ENCODE measurements around the gene TMEM81.

TMEM81 gene, protein sequence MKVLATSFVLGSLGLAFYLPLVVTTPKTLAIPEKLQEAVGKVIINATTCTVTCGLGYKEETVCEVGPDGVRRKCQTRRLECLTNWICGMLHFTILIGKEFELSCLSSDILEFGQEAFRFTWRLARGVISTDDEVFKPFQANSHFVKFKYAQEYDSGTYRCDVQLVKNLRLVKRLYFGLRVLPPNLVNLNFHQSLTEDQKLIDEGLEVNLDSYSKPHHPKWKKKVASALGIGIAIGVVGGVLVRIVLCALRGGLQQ

DNA sequence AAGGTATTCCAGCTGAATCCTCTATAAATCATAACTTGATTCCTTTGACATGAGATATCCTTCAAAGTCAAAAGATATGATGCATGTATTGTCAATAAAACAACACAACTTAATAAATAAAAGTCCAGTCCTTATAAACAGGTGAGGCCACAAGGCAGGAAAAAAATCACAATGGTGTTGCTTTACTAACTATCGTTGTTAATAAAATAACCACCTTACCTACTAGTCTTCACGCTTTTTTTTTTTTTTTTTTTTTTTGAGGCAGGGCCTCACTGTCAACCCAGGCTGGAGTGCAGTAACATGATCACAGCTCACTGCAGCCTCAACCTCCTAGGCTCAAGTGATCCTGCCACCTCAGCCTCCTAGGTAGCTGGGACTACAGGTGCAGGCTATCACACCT, at the start of gene TMEM81:
TMEM81 (minus strand) TSS at position 101 of the 400 bp plus-strand sequence. CDS start 140 bp downstream, outside the sequence.
- no peak for DNase-seq

DNA sequence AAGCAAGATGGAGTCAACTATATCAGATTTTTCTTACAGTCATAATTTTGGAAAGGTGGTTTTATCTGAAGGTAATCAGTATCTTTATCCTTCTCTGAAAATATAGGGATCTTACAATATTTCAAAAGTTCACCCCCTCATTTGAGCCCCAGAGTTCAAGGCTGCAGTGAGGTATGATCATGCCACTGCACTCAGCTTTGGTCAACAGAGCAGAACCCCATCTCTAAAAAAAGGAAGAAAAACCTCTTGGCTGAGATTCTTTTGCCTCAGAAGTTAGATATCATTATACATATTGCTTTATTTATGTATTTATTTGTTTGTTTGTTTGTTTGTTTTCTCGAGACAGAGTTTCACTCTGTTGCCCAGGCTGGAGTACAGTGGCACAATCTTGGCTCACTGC, 49.0 kb upstream of the TMEM81 start:
- DNase-seq, result no peak

DNA sequence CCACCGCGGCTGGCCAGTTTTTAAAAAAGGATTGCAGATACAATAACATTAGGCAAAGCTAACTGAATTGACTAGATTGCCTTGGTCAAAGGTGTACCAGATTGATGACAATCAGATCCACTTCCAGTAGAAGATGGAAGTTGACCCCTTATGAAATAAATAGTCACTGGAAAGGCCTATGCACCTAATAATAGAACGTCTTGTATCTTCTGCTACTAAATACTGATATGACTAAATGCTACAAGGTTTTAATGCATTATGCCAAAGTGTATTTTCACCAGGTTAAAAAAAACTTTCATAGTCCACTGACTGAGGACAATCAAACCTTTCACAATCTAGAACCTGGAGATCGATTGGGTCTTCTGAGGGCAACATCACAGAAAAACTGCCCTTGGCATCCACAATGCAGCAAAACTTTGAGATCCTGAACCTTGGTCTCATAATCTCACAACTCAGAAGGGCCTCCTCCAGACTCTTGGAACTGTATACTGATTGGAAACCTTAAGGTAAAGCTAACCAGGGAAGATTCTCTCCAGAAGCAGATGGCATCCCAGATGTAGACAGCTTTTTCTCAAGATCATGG, 45.3 kb upstream of the TMEM81 start:
- no peak for DNase-seq

DNA sequence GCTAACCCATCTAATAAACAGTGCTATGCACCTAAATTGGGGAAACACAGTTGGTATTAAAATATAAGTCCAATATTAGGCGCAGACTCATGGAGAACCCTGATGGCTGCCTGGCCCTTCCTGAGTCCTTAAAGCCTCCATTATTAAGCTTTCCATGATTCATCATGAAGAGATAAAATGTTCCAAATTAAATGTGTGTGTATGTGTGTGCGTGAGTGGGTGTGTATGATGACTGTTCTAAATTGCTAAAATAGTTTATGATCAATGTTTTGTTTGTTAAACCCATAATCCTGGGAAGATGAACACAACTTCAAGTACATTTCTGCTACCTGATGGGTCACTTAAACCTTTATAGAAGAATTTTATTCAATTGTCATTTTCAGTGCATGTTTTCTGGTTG, 43.8 kb upstream of the TMEM81 start:
- no peak for DNase-seq

DNA sequence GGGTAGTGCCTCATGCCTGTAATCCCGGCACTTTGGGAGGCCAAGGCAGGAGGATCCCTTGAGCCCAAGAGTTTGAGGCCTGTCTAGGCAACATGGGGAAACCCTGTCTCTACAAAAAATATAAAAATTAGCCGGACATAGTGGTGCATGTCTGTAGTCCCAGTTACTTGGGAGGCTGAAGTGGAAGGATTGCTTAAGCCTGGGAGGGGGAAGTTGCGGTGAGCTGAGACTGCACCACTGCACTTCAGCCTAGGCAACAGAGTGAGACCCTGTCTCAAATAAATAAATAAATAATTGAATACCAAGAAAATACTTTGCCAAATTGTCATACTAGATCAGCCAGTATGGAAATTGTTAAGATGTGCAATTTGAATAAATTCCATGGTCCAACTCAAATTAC, 43.4 kb upstream of the TMEM81 start:
- DNase-seq, result no peak

DNA sequence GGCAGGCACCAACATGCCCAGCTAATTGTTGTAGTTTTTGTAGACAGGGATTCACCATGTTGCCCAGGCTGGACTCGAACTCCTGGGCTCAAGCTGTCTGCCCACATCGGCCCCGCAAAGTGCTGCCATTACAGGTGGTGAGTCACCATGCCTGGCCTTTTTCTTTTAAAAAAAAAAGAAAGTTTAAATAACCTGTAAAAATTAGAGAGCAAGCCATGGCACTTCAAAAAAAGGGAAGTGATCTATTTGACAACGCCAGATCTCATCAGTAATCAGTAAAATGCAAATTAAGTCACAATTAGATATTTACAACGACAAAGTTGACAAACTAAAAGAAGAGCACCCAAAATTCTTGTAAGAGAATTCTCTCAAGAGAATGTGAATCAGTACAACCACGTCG, 40.5 kb upstream of the TMEM81 start:
- no peak for DNase-seq

DNA sequence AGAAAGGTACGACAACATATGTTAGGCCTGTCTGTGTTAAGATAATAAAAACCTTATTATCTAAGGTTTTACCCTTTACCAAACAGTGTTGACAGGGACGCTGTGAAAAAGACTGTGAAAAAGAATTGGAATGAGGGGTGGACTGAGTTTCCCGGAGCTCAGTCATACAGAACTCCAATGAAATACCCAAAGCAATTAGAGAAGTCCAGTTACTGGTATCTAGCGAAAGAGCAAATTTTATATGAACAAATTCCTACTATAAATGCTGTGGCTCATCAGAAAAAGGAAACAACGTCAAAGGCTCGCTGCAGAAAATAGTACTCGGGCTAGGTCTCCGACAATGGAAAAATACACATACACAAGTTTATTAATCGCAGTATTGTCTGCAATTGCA, 38.2 kb upstream of the TMEM81 start:
- no peak for DNase-seq

DNA sequence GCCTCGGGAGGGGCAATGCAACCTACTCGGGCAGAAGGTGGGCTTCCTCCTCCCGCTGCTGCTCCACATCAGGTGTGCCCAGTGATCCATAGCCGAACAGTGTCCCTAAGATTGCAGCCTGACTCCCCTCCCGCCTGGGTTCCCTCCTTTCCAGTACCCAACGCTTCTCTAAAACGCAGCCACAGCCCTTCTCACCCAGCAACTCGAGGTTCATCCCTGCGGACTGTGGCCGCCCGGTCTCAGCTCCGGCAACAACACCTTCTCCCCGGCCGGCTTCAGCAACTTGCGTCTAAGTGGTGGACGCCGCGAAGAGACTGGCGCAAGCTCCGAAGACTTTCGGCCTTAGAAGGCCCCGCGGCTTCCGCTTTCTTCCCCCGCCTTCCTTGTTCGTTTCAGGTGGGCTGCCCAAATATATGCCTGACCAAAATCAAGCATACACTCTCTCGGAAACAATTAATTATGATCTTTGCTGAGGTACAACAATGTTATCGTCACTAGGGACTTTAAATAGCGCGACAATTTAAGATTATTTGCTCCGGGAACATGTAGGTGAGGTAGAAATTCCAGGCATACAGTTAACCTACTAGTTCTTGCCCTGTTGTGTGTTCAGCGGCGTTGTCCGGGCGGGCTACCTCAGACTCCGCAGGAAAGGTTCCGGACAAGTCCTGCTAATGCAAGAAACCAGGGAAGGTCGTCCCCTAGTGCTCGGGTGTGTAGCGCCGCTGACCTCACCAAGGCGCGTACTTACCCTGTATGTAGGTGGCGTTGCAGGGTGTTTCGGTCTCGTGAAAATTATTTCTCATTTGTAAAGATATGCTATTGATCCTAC, 37.6 kb upstream of the TMEM81 start, which contains the start of gene RBBP5:
RBBP5 (minus strand) TSS at position 319 of the 829 bp plus-strand sequence; CDS start at position 214, 105 bp downstream.
- peak; percentile 96 for DNase-seq

DNA sequence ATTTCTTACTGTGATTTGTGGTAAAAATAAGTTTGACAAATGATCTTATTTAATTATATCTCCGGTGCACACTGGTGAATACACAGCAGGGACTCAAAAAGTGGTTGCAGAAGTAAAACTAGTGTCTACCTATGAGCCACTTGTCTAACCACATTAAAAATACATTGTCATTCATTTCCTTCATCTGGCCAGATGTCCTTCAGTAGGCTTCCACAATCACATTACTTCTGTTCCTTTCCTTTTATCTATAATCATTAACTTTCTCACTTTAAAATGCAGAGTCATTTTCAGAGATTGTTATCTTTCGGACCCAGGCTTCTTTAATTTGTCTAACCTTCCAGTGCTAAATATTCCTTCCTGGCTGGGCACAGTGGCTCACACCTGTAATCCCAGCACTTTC, 34.5 kb upstream of the TMEM81 start:
- no peak for DNase-seq

DNA sequence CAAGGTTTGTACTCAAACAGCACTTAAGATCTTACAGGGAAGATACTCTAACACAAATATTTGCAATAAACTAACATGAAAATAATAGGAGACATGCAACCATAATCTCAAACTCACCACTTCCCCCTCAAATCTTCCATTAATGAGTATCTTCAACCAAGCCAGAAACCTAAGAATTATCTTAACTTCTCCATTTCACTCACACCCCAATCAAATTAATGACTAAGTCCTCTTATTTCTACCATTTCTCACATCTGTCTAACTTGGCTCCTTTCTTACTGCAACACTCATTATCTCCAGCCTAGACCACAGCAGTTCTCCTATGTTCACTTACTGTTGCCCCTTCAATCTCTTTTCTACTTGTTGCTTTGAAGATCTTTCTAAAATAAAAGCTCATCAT, 27.1 kb upstream of the TMEM81 start:
- DNase-seq, result no peak

DNA sequence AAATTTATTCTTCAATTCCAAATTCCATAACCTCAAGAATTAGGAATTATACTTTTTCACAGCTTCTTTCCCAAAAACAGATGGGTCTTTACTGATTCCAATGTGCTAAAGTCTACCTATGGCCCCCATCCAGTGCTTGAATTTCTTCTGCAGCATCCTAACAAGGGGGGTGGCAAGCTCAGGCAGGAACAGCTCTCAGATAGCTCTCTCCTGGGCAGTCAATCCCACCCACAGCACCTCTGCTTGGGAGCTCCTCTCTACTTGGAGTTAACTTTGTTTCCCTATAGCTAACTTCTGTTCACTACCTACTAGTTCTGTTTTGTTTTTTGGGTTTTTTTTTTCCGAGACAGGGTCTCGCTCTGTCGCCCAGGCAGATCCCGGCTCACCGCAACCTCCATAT, 25.5 kb upstream of the TMEM81 start:
- no peak for DNase-seq

DNA sequence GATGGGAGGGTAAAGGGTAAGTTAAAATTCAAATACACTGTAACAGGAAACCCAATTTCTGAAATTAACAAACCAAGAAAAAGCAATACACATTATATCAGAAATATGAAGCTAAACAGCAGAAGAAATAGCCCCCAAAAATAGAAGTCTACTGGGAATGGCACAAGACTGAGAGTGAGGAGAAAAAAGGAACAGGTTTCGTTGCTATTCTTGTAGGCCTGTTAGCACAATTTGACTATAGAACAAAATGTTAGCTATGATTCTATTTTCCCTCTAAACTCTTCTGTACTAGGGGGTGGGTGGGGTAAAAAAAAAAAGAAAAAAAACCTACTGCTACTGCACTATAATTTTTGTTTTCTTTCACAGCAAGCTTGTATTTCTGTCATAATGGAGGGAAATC, 25.0 kb upstream of the TMEM81 start:
- DNase-seq, result no peak

DNA sequence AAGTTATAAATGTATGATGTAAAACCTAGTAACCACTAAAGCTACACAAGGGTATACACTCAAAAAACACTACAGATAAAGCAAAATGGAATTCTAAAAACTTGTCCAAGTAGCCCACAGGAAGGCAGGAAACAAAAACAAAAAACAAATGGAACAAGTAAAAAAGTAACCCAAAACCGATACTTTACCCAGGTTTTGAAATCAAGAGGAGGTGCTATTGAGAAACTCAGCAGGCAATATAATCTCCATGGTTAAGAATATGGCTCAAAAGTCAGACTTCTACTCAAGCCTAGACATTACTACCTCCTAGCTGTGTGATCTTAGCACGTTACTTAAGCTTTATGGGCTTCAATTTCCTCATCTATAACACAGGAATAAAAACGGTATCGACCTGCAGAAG, 24.2 kb upstream of the TMEM81 start:
- DNase-seq, result no peak

DNA sequence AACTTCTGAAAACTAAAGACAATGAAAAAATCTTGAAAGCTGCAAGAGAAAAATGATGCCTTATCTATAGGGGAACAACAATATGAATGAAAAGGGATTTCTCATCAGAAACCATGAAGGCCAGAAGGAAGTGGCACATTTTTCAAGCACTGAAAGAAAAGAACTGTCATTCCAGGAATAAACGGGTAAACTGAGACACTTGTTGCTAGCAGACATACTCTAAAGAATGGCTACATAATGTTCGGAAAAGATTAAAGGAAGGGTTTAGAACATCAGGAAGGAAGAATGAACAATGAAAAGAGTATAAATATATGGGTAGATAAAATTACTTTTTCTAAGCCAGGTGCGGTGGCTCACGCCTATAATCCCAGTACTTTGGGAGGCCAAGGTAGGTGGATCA, 23.1 kb upstream of the TMEM81 start:
- DNase-seq, result no peak

DNA sequence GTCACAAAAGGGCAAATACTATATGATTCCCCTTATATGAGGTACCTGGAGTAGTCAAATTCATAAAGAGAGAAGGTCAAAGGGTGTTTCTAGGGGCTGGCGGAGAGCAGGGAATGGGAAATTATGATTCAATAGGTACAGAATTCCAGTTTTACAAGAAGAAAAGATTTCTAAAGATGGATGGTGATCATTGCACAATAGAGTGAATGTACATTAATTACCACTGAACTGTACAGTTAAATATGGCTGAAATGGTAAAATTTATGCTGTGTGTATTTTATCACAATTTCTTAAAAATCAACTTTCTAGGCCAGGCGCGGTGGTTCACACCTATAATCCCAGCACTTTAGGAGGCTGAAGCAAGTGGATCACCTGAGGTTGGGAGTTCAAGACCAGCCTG, 18.1 kb upstream of the TMEM81 start:
- DNase-seq, result no peak

DNA sequence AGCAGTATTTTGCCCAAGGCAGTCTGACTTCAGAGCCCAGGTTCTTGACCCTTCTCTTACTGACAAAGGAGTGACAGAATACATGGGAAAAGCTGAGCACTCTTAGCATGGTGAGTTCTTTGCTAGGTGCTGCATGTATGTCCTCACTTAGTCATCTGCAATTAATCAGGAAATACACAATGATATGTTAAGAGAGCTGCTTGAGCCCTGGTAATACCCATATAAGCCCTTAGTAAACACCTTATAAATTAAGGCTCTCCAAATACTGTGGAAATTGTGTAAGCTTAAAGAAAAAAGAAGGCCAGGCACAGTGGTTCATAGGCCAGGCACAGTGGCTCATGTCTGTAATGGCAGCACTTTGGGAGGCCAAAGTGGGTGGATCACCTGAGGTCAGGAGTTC, 14.0 kb upstream of the TMEM81 start:
- DNase-seq, result no peak

DNA sequence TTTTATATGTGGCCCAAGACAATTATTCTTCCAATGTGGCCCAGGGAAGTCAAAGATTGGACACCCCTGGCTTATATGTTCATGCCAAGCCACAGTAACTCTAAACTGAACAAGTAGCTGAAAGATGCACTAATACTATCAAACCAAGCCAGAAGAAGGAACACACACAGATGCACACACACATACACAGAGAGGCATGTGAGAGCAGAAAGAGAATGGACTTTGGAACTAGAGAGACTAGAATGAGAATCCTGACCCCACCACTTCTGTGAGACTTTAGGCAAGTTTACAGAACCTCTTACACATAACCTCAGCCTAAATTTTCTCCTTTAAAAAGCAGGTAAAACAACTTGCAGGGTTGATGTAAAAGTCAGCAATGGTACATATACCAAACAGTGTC, 11.2 kb upstream of the TMEM81 start:
- no peak for DNase-seq

DNA sequence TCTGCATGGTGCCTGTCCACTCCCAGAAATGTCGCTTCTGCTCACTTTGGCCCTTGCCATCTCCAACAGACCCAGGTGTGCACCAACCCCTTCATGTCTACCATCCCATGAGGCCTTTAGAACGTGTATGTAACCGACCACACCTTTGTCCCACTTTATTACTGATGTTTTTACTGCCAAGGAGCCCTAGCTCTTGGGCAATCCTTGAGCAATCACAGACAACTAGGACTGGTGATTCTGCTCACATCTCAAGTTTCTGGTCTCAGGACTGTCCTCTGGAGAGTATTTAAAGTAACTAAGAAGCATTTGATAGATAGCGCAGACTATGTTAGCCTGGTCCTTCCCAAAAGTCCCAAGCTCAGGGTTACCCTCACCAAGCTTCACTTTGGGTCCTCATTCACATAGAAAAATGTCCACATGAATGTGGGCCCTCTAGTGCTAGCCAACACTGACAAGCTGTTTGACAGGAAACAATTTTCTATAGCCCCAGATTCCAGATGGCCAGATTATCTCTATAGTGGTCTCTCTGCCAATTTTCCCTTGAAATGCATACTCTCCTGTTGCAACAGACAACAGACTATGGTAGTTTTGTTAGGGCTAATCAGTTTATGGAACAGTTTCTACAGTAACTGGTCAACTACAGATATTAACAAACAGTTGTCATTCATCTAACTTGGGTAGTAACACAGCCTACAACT, 6.9 kb upstream of the TMEM81 start:
- no peak for DNase-seq

DNA sequence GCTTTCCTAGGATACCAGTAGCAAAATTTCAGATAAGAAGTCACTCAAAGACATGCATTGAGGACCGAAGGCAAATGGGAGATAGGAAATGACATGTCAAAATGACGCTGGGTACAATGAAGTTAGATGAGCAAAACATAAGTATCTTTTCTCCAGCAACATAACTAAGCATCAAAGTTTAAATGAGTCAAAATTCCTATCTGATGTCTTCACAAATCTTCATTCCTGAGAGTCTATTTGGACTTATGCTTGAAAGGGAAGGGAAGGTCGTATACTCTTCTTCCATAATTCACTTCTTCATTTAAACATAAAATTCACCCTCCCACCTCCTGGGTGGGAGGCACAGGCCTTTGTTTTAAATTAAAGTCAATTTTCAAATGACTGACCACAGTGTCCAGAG, 4.1 kb upstream of the TMEM81 start:
- no peak for DNase-seq

DNA sequence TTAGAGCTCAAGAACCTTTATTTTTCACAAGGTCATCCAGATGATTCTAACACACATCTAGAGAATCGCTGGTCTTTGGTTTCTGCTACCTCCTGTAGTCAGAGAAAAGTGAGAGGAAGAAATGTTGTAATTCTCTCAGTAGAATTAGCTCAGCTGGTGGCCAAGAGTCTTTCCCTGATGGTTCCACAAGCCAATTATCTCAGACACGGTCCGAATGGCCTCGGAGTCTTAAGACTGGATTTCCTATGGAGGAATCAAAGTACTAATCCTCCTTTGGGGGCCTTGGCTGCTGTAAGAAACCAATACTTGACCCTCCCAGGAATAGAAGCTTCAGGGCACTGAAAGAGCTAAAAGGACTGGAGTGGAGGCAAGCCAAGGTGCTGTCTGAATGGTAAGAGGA, 1.8 kb downstream of the TMEM81 start:
- no peak for DNase-seq

DNA sequence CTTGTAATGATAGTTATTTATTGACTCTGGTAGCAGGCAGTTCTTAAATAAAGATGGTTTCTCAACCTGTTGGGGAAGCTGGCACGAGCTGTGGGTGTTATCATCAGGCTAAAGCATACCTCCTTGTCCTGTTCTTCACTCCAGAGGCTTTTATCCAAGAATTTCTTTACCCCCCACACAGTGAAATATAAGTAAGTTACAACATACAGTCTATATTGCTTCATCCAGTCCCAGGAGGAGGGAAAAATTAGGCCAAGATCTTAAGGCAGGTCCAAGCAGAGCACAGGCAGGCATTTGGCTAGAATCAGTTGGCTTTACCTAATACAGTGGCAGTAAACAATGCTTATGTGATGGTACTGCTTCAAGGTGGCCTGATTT, 6.3 kb downstream of the TMEM81 start:
- DNase-seq, result no peak

DNA sequence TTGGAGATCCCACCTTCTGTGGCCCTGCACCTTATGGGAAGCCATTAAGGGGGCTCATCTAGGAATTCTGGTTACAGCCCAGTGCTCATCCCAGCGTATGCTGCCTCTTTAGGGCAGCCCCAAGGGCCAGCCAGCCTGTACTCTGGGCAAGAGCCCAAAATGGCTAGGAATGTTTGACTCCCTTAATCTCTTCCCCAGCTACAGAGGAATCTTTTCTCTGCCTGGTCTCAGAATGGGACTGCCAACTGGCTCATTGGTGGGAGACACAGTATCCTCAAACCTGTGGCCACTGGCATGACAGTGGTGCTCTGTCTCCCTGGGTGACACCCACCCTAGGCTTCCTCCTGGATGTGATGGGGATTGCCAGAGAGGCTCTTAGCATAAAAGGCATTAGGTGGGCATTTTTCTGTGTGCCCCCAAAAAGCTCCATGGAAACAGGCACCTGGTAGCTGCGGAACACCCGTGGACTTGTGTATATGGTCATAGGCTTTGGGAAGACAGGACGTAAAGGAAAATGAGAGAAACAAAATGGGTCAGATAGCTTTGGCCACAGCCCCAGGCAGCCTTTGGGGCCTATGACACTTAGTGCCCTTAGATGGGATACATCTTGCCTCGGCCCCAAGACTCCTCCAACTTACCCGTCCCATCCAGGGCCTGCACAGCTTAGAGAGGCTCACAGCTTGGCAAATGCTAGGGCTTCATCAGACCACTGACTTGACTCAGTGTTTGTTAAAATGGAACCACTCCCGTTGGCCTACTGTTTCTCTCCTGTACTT, 6.9 kb downstream of the TMEM81 start:
- peak; percentile 28 for DNase-seq
